Astrocyte (in vitro differentiated cells and primary cell): Measurements from ENCODE around the gene BCL2.

Experiments
- EZH2 ChIP-seq: IDR thresholded peaks from 2 replicates; pipeline ENCODE4 v1.6.1; 2012; ENCODE audit warnings: mild to moderate bottlenecking, low read length, inconsistent platforms; ENCODE audit not compliant: insufficient read depth
- TF ChIP-seq, protein P1 (sequence below): IDR thresholded peaks from 2 replicates; pipeline ENCODE4 v1.5.1; 2011; ENCODE audit warnings: low read depth, mild to moderate bottlenecking, inconsistent platforms, low read length, moderate library complexity; ENCODE audit not compliant: insufficient read depth

DNA sequence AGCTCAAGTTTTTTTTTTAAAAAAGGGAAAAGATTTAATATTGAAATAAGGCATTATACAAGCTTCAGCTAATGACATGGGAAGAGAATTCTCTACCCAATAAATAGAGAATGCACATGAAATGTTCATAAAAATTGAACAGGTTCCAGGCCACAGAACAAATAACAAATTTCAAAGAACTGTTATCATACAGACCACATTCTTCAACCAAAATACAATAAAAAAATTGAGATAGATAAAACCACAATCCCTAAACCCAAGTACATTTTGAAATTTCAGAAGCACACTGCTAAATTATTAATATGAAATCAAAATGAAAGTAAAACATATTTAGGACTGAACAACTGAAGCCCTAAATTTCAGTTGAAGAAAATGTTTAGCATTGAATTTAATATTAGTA, 89.6 kb downstream of the BCL2 start:
- TF ChIP-seq EZH2: no peak
- TF ChIP-seq, protein P1, sequence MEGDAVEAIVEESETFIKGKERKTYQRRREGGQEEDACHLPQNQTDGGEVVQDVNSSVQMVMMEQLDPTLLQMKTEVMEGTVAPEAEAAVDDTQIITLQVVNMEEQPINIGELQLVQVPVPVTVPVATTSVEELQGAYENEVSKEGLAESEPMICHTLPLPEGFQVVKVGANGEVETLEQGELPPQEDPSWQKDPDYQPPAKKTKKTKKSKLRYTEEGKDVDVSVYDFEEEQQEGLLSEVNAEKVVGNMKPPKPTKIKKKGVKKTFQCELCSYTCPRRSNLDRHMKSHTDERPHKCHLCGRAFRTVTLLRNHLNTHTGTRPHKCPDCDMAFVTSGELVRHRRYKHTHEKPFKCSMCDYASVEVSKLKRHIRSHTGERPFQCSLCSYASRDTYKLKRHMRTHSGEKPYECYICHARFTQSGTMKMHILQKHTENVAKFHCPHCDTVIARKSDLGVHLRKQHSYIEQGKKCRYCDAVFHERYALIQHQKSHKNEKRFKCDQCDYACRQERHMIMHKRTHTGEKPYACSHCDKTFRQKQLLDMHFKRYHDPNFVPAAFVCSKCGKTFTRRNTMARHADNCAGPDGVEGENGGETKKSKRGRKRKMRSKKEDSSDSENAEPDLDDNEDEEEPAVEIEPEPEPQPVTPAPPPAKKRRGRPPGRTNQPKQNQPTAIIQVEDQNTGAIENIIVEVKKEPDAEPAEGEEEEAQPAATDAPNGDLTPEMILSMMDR: no peak
